GM19395 (cell line): ENCODE results near the gene OR4L1.
"Not testable (repeated sequence)": the region's sequence is repeated elsewhere in the genome, so short reads cannot be mapped to it uniquely, and the experiment has no call there.

Experiments
- ATAC-seq: cut with Tn5 transposase; IDR thresholded peaks from one replicate; pipeline ENCODE4 v1.9.1; 2021; ENCODE audit warnings: mild to moderate bottlenecking, moderate library complexity; ENCODE audit not compliant: unreplicated experiment

The OR4L1 gene

GRCh38 chr14:20059745-20060144 is at the start of gene OR4L1:
TSS of gene OR4L1 (plus strand) at chr14:20060045. CDS start at chr14:20060045, 0 bp downstream.
- no peak for ATAC-seq

GRCh38 chr14:20019257-20019865 is 40.5 kb upstream of the OR4L1 start, which contains the start of gene OR4K14:
TSS of gene OR4K14 (minus strand) at chr14:20019307. CDS start at chr14:20015193, 4,114 bp downstream.
- no peak for ATAC-seq

GRCh38 chr14:20031058-20031457 is 28.8 kb upstream of the OR4L1 start:
- ATAC-seq, result no peak

- ATAC-seq, result no peak
These were observed 24.4 kb upstream of the OR4L1 start for GRCh38 chr14:20035449-20035848.

- ATAC-seq, result no peak
These were observed 23.9 kb upstream of the OR4L1 start, which contains the start of gene OR4K13 for GRCh38 chr14:20035938-20036337. TSS of gene OR4K13 (minus strand) at chr14:20036038. CDS start at chr14:20034758, 1,280 bp downstream.

GRCh38 chr14:20044243-20044642 is 15.6 kb upstream of the OR4L1 start:
- ATAC-seq, result no peak

- ATAC-seq, result no peak
These were observed 11.6 kb upstream of the OR4L1 start for GRCh38 chr14:20048202-20048601.

- ATAC-seq, result no peak
These were observed 32.2 kb downstream of the OR4L1 start for GRCh38 chr14:20092050-20092449.

- no peak for ATAC-seq
These were observed 33.6 kb downstream of the OR4L1 start for GRCh38 chr14:20093442-20093841.

GRCh38 chr14:20098926-20099770 is 39.3 kb downstream of the OR4L1 start:
- not testable (repeated sequence) for ATAC-seq

- no peak for ATAC-seq
These were observed 50.6 kb downstream of the OR4L1 start, which contains the start of gene OR4K17 for GRCh38 chr14:20110438-20110837. TSS of gene OR4K17 (plus strand) at chr14:20110739. CDS start at chr14:20117500, 6,761 bp downstream.
